OCI-LY7 (cell line): ENCODE measurements around the gene CDC14B.

Experiments used
- EZH2phosphoT487 ChIP-seq: fragments of 200-600 bp; sonication (generic); IDR thresholded peaks from 2 replicates; pipeline ENCODE4 v1.6.1; 2018; ENCODE audit warnings: low read depth, borderline replicate concordance, mild to moderate bottlenecking, mixed run types, antibody characterized with exemption, low read length, moderate library complexity, mixed read lengths
- TF ChIP-seq, protein P1 (sequence below): fragments of 200-600 bp; sonication (generic); conservative IDR thresholded peaks from 2 replicates; pipeline ENCODE4 v1.5.1; 2014; ENCODE audit warnings: mild to moderate bottlenecking, antibody characterized with exemption, low read length, moderate library complexity, mixed read lengths

DNA sequence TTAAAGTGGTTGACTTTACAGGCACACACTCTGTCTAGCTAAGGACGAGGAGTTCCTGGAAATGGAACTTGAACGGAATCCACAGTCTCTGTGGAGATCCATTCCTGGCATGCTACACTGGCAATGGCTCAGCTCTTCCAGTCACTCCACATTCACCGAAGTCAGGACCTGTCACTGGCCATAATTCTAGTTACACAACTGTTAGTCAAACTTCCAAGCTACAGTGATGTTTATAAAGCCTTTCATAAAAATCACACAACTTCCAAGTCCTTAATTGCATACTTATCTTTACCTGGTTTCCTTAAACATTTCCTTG, 15.7 kb downstream of the CDC14B start:
- TF ChIP-seq, protein P1, sequence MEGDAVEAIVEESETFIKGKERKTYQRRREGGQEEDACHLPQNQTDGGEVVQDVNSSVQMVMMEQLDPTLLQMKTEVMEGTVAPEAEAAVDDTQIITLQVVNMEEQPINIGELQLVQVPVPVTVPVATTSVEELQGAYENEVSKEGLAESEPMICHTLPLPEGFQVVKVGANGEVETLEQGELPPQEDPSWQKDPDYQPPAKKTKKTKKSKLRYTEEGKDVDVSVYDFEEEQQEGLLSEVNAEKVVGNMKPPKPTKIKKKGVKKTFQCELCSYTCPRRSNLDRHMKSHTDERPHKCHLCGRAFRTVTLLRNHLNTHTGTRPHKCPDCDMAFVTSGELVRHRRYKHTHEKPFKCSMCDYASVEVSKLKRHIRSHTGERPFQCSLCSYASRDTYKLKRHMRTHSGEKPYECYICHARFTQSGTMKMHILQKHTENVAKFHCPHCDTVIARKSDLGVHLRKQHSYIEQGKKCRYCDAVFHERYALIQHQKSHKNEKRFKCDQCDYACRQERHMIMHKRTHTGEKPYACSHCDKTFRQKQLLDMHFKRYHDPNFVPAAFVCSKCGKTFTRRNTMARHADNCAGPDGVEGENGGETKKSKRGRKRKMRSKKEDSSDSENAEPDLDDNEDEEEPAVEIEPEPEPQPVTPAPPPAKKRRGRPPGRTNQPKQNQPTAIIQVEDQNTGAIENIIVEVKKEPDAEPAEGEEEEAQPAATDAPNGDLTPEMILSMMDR = no peak
- TF ChIP-seq EZH2phosphoT487 = no peak
